ENCODE results near the gene L3MBTL2. TPM values are rescaled to one million over a fixed set of nuclear protein-coding genes. Genes with fewer than 3 reads are reported as not detected.
A peak's percentile ranks its signal among the peaks of the same experiment; 100 is the strongest.

Gene L3MBTL2
- total RNA-seq, 1 donor from 2014 or later, result 14.9 TPM

DNA sequence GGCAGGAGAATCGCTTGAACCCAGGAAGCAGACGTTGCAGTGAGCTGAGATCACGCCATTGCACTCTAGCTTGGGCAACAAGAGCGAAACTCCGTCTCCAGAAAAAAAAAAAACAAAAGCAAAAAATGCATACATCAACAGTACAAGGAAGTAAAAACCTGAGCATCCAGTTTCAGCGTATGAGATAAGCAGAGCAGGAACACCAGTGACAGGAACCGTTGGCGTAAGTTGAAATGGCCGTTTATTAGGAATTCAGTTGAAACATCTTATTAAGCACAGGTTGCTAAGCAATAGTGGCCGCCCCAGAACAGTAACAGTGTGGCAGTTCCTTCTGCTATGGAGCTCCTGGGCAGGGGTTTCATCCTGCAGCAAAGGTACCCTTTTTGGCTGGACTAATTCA, 4.0 kb upstream of the L3MBTL2 start:
- intact Hi-C loops (cut with DNase I), result no loop called here
- ATAC-seq (ENCODE audit: poor library complexity) (no peak), DNase-seq (no peak)

DNA sequence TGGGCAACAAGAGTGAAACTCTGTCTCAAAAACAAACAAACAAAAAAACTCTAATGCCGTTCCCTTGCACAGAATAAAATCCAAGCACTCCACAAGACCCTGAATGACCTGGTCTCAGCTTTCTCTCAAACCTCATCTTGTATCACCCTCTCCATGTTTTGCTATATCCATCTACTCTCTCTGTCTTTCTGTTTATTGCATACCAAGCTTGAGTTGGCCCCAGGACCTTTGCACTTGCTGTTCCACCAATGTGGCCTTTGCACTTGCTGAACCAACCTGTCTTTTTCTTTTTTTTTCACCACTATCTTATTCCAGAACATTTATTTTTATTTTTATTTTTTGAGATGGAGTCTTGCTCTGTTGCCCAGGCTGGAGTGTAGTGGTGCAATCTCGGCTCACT, 2.0 kb upstream of the L3MBTL2 start:
- no peak for DNase-seq
- intact Hi-C loops (cut with DNase I), result no loop called here
- ATAC-seq (ENCODE audit: poor library complexity), result no peak

DNA sequence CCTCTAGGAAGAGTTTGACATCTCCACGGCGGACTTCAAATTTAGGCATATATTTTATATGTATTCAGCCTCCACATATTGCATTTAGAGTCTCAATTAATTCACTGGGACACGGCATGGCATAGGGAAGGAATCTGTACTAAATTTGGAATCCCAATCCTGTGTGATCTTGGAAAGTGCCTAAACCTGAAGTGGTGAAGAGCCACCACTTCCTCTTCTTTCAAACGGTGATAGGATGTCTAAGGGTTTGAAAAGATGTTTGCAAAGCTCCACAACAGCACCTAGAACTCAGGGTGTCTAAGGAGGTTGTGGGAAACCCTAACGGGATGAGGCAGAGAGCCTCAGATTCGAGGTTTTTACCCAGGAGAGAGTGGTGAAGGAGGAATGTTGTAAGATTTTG, 1.0 kb upstream of the L3MBTL2 start:
- ATAC-seq (ENCODE audit: poor library complexity) (no peak), DNase-seq (no peak)
- intact Hi-C loops (cut with DNase I), result no loop called here

DNA sequence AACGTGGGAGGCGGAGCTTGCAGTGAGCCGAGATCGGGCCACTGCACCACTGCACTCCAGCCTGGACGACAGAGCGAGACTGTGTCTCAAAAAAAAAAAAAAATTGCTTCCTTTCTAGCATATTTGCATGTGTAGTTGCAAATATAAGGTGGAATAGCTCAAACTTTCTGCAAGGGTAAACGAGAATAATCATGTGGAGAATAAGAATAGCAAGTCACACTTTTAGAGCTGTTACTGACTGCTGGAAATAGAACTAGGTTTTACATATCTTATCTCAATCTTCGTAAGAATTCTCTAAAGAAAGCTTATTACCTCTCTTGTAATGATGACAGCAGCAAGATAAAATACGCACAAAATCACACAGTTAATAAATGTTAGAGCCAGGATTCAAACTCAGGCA, 1.6 kb downstream of the L3MBTL2 start:
- DNase-seq, result no peak

DNA sequence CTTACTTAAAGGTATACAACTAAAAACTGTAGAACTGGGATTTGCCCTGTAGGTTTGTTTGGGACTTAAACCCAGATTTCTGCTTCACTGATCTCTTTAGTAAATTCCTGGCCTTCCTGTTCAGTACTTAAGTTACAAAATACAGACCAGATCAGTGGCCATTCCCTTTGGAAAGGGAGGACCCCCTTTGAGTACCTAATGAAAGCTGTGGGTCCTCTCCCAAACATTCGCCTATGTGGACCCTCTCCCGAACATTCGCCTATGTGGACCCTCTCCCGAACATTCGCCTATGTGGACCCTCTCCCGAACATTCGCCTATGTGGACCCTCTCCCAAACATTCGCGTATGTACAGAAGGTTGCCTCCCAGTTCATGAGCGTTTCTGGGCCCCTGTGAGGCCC, 10.3 kb downstream of the L3MBTL2 start:
- intact Hi-C loops (cut with DNase I), result no loop called here
- ATAC-seq (ENCODE audit: poor library complexity), result no peak
- DNase-seq, result peak; percentile 12

More for the DNA sequence above, 1.6 kb downstream of the L3MBTL2 start:
- intact Hi-C loops (cut with DNase I), result no loop called here
- ATAC-seq (ENCODE audit: poor library complexity), result no peak

DNA sequence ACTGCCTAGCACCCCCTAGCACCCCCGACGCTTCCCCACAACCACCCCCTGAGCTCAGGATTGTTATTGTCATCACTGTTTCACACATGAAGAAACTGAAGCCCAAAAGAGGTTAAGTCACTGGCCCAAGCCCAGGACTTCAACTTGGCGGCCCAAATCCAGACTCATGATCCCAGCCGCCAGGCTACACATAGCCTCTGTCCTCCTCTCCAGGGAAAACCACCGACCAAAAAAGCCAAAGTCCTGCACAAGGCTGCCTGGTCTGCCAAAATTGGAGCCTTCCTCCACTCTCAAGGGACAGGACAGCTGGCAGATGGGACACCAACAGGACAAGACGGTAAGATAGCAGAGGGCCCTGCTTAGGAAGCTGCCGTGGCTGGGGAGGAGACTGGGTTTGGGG, 10.8 kb downstream of the L3MBTL2 start:
- intact Hi-C loops (cut with DNase I), result no loop called here
- DNase-seq, result peak; percentile 49
- peak; percentile 19 for ATAC-seq (ENCODE audit: poor library complexity)

DNA sequence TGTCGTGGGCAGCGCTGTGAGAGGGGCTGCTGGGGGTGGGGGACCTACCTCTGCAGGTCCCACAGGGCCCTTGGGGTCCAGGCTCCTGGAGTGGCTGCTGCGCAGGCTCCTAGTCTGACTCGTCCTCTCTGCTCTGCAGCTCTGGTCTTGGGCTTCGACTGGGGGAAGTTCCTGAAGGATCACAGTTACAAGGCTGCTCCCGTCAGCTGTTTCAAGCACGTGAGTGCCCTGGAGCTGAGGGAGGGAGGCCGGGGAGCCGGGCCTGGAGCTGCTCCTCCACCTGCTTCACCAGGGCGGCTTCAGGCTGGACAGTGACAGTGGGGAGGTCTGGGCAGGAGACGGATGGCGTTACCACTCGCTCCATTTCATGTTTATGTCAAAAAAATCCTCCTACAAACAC, 11.9 kb downstream of the L3MBTL2 start:
- DNase-seq (peak; percentile 54), ATAC-seq (ENCODE audit: poor library complexity) (peak; percentile 9)
- intact Hi-C loops (cut with DNase I), result no loop called here

DNA sequence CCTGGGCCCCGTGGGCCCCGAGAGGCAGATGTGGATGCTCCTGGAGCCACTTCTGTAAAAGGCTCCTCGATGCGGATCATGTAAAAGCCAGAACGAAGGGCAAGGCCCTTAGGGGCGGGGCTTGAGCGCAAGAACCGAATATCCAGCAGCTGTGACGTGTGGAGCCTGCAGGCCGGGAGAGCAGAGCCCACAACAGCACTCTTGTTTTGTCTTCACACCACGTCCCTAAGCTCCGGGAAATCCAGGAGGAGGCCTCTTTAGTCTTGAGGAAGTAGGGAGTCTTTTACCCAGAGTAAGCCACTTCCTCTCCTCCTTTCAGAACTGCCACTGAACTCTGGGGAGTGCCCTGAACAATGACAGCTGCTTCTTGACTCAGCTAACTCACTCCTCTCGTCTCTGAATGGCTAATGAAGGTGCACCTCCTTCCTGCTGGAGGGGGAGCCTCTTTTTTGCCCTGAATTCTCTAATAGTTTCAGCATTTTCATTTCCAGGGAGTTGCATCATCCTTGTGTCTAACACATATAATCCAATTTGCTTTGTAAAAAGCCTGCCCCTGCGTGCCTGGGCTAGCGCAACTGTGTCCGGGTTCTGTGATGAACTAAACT, 12.5 kb downstream of the L3MBTL2 start:
- ATAC-seq (ENCODE audit: poor library complexity) (peak; percentile 85), DNase-seq (peak; percentile 89)
- intact Hi-C loops (cut with DNase I), result no loop called here

DNA sequence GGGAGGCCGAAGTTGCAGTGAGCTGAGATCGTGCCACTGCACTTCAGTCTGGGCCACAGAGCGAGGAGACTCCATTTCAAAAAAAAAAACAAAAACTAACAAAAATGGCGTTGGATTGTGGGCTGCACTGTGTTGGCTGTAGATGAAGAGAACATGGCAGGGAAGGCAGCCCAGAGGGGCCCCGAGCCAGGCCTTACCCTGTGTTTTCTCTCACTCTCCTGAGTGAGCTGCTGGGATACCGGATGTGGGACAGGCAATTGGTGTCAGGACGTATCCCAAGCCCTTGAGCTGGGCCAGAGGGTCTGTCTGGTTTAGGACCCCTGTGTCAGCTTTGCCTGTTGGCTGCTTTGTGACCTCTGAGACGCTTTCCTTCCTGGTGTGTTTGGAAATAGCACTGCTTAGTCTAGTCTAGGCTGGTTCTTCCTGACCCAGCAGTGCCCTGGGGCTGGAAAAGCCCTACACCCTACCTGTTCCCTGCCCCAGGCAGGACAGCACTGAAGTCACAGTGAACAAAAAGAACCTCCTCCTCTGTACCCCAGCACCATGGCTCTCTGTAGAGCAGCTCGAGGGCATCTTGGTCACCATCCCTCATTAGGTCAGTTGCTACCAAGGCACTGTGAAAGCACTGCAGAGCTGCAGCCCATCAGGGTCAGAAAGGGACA, 17.9 kb downstream of the L3MBTL2 start:
- DNase-seq, result no peak
- intact Hi-C loops (cut with DNase I), result no loop called here
- ATAC-seq (ENCODE audit: poor library complexity), result no peak

DNA sequence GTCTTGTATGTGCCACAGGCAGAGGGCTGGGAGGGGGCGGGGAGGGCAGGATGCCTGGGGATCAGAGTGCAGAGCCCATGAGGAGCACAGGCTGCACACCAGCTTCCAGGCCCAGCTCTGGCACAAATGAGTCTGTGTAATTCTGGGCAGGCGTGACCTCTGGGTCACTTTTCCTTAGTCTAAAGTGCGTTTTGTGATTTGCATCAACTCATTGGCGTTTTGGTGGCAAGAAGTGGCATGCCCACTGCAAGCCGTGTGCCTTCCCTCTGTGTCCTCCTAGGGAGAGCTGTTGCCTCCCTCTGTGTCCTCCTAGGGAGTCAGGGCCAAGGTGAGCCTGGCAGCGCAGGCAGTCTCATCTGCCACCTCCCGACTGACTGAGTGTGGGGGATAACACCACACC, 18.4 kb downstream of the L3MBTL2 start:
- ATAC-seq (ENCODE audit: poor library complexity), result no peak
- intact Hi-C loops (cut with DNase I), result no loop called here

DNA sequence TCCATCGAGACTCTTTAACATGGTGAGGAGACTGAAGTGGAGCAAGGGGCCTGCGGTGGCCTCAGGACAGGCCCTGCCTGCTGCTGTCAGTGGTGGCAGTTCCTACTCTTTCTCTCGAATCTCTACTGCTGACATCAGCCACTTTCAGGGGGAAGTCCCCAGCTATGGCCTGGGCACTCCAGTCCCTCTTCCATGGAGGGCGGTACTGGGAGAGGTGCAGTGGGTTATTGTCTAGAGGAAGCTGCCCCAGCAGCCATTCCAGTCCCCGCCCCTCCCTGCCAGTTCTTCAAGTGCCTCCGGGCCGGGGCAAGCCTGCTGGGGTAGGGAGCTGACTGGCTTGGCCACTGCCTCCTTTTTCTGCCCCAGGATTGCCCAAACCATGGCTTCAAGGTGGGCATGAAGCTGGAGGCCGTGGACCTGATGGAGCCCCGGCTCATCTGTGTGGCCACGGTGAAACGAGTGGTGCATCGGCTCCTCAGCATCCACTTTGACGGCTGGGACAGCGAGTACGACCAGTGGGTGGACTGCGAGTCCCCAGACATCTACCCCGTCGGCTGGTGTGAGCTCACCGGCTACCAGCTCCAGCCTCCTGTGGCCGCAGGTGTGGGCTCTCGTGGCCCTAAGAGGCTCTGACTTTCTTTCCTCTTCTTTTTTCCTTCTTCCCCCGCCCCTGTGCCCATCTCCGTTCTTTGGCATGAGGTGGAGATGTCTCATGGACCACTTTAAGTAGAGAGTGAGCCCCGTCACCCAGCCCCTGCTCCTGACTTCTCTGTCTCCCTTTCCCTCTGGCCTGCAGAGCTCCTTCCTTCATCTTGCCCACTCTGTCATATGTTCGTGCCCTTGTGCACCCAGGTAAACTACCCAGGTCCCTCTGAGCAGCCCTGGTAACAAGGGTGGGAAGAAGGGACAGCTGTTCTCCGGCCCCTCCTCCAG, 21.9 kb downstream of the L3MBTL2 start:
- intact Hi-C loops (cut with DNase I), result no loop called here
- ATAC-seq (ENCODE audit: poor library complexity) (peak; percentile 21), DNase-seq (peak; percentile 63)

More for the DNA sequence above, 18.4 kb downstream of the L3MBTL2 start:
- DNase-seq, result no peak

DNA sequence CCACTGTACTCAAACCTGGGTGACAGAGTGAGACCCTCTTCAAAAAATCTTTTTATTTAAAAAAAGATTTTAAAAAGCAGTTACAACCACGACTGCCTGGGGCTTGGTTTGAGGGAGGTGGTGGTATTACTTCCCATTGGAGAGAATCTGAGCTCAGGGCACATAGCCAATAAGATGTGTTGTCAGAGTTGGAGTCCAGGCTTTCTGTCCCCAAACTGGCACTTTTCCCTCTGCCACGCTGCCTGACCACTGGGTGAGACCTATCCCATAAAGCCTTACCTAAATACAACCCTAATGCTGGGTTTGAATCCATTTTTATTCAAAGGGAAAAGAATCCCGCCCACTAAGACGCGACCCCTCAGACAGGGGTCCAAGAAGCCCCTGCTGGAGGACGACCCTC, 24.1 kb downstream of the L3MBTL2 start:
- no peak for ATAC-seq (ENCODE audit: poor library complexity)
- no peak for DNase-seq

DNA sequence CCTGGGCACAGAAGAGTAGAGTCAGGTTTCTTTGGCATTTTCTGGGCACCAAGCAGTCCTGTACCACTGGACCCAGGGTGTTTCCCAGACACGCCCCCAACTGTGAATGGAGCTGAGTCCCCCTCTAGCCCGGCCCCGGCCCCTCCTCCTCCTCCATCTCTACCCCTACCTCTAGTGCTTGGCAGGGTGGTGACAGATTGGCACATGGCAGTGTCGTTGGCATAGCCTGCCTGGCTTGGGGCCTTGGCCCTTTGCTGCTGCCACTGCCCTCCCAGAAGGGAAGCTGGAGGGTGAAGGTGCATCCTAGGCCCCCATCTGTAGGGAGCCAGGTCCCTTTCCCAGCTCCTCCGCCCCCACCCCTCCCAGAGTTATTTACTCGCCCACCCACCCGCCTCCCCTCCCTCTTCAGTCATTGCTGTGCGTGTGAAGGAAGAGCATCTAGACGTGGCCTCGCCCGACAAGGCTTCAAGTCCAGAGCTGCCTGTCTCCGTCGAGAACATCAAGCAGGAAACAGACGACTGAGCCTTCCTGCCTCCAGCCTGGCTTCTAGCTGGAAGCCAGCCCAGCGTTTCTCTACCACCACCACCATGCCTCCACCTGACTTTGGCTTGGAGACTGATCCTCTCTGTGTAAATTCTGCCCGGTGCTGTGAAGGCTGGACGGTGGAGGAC, 24.8 kb downstream of the L3MBTL2 start:
- ATAC-seq (ENCODE audit: poor library complexity) (peak; percentile 80), DNase-seq (peak; percentile 74)
- intact Hi-C loops (cut with DNase I), result no loop called here

More for the DNA sequence above, 24.1 kb downstream of the L3MBTL2 start:
- intact Hi-C loops (cut with DNase I), result no loop called here

DNA sequence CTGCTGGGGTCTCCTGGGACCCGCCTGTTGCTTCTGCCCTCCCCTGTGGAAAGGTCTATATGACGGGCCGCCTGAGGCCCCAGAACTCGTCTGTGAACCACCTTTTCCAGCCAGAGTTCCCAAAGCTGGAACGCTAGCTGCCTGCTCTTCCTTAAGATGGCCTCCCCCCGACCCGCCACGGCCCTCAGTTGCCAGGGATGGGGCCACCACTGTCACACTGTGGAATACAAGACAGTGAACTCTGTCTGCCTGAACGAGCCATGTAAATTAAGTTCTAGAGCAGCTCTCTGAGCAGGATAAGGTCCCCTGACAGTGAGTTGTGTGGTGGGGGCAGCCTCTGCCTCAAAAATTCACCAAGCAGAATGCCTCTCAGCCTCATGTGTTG, 25.3 kb downstream of the L3MBTL2 start:
- intact Hi-C loops (cut with DNase I), result no loop called here
- ATAC-seq (ENCODE audit: poor library complexity) (no peak), DNase-seq (no peak)

DNA sequence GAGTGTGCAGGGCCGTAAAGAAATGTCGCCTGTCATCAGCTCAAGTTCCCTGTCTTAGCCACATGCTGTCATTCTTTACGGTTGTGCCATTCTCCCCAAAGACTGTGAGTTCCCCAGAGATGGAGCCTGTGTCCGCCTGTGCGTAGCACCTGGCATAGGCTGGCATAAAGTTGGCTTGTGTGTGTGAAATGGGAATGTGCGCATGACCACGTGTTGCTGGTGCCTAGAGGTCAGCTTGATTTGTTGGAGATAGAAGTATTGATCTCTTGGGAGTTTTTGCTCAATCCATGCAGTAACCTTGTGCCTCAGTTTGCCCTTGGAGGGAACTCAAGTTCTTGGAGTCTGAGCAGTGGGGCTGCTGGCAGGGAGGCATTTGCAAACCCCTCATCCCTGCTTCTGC, 26.3 kb downstream of the L3MBTL2 start:
- ATAC-seq (ENCODE audit: poor library complexity) (no peak), DNase-seq (no peak)

DNA sequence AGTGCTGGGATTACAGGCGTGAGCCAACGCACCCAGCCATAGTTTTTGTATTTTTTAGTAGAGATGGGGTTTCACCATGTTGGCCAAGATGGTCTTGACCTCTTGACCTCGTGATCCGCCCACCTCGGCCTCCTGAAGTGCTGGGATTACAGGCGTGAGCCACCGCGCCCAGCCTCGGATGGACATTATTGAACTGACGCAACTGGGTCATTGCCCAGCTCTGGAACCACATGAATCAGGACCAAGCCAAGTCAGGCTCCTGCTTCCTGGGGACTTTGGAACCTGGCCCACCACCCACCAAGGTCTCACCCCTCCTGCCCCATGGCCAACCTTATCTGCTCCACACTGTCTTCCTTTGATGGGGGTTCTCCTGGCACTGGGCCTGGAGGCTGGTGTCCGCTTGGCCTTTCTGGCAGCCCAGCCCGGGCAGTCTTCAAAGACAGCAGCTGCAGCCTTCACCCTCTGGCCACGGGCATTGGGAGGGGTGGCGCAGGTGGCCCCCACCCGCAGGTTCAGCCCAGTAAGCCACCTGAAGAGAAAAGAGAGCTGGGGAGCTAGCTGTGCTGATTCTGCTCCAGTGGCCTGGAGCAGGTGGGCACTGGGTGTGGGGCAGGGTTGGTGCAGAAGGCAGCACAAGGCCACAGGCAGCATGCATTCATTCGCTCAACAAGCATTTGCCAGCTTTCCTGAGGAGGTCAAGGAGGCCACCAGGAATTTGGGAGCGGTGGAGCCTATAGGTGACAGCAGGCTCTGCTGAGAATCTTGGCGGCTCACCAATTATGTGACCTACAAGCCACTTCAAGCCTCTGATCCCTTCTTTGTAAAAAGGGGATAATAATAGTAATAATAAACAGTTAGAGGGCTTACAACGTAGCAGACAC, 29.9 kb downstream of the L3MBTL2 start:
- intact Hi-C loops (cut with DNase I), result no loop called here
- ATAC-seq (ENCODE audit: poor library complexity) (peak; percentile 30), DNase-seq (no peak)

More for the DNA sequence above, 26.3 kb downstream of the L3MBTL2 start:
- intact Hi-C loops (cut with DNase I), result no loop called here

DNA sequence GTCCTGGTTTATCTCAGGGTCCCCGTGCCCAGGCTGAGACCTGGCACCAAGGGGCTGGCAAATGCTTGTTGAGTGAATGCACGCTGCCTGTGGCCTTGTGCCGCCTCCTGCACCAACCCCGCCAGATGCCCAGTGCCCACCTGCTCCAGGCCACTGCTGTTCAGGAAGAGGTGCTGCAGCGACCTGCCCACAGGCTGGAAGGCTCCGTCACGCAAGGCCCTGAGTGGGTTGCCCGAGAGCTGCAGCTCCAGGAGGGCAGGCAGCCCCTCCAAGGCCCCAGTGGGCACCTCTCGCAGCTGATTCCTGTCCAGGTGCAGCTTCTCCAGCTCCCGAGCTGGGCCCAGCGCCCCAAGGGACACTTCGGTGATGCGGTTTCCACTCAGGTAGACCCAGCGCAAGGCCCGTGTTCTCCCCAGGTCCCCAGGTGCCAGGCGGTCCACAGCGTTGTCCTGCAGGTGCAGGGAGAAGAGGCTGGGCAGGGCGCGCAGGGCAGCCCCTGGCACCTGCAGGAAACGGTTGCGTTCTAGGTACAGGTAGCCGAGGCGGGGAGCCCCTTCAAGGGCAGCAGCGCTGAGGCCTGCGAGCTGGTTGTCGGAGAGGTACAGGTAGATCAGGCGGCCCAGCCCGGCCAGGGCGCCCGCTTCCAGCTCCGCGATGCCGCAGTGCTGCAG, 32.1 kb downstream of the L3MBTL2 start:
- intact Hi-C loops (cut with DNase I), result no loop called here
- ATAC-seq (ENCODE audit: poor library complexity), result no peak
- DNase-seq, result no peak
